Left colon (tissue), 2 donors: ENCODE data around the gene OR2T27. TPM values are rescaled to one million over a fixed set of nuclear protein-coding genes. Genes with fewer than 3 reads are reported as not detected.

Experiments used
- total RNA-seq, 2 donors: library from RNA; stranded (reverse); fragmentation: NEBNext Ultra II Directional; extraction: Animal tissue kit (Norgen Biotek cat#: 25700); gene quantifications; one replicate each; pipeline ENCODE4 v1.2.1, GENCODE V29; 2021
- donor health status: DM: no; HTN: no; CAD: no.
- donor health status: DM: yes; HTN: yes; CAD: no.

Gene OR2T27
- total RNA-seq, 2 donors from 2014 or later: not detected

Other genes starting within 250 kb of the OR2T27 start
- gene OR2T2, start 209.9 kb downstream of the OR2T27 start, total RNA-seq: not detected
- not detected for gene OR2T3, start 182.2 kb downstream of the OR2T27 start, total RNA-seq
- not detected for gene OR2T5, start 166.9 kb downstream of the OR2T27 start, total RNA-seq
- not detected for gene OR2G6, start 147.5 kb downstream of the OR2T27 start, total RNA-seq
- gene OR2T29, start 92.8 kb downstream of the OR2T27 start, total RNA-seq: not detected
- not detected for gene OR2T34, start 80.8 kb downstream of the OR2T27 start, total RNA-seq
- not detected for gene OR2T10, start 57.8 kb downstream of the OR2T27 start, total RNA-seq
- gene OR2T11, start 20.4 kb downstream of the OR2T27 start, total RNA-seq: not detected
- gene OR2T35, start 10.2 kb downstream of the OR2T27 start, total RNA-seq: not detected
- gene OR14I1, start 47.2 kb upstream of the OR2T27 start, total RNA-seq: not detected
- 100 to 1,000 TPM; 366 to 407 TPM for gene LYPD8, start 100.2 kb upstream of the OR2T27 start, total RNA-seq
- 10 to 100 TPM; 22.2 to 25.9 TPM for gene SH3BP5L, start 170.4 kb upstream of the OR2T27 start, total RNA-seq
- 10 to 100 TPM; 32.9 to 36.2 TPM for gene ZNF672, start 182.7 kb upstream of the OR2T27 start, total RNA-seq
- 10 to 100 TPM; 26.9 to 31.4 TPM for gene ZNF692, start 203.6 kb upstream of the OR2T27 start, total RNA-seq